ENCODE measurements around the gene KRTAP10-11.
"Not testable (repeated sequence)": the region's sequence is repeated elsewhere in the genome, so short reads cannot be mapped to it uniquely, and the experiment has no call there.

The KRTAP10-11 gene

GRCh38 chr21:44666401-44667320 lies 20.4 kb downstream of the KRTAP10-11 start, which contains the start of gene KRTAP12-2:
Gene KRTAP12-2 (minus strand): TSS chr21:44666927. CDS start chr21:44666886, 41 bp downstream.
- DNase-seq (ENCODE audit: low read depth): no peak

- no peak for DNase-seq (ENCODE audit: low read depth)
Observed at GRCh38 chr21:44667612-44668011, 21.4 kb downstream of the KRTAP10-11 start.

- DNase-seq (ENCODE audit: low read depth): no peak
Observed at GRCh38 chr21:44670642-44671432, 24.6 kb downstream of the KRTAP10-11 start.

- DNase-seq (ENCODE audit: low read depth): no peak
Observed at GRCh38 chr21:44671911-44672310, 25.7 kb downstream of the KRTAP10-11 start.

GRCh38 chr21:44677881-44678280 lies 31.7 kb downstream of the KRTAP10-11 start:
- DNase-seq (ENCODE audit: low read depth): no peak

GRCh38 chr21:44681152-44681551 lies 34.9 kb downstream of the KRTAP10-11 start:
- DNase-seq (ENCODE audit: low read depth): no peak

GRCh38 chr21:44681861-44682579 lies 35.8 kb downstream of the KRTAP10-11 start, which contains the start of gene KRTAP12-1:
Gene KRTAP12-1 (minus strand): TSS chr21:44682163. CDS start chr21:44682123, 40 bp downstream.
- no peak for DNase-seq (ENCODE audit: low read depth)

- DNase-seq (ENCODE audit: low read depth): no peak
Observed at GRCh38 chr21:44682580-44683151, 36.5 kb downstream of the KRTAP10-11 start.

GRCh38 chr21:44684077-44684476 lies 37.9 kb downstream of the KRTAP10-11 start:
- DNase-seq (ENCODE audit: low read depth): no peak

- no peak for DNase-seq (ENCODE audit: low read depth)
Observed at GRCh38 chr21:44684483-44684882, 38.3 kb downstream of the KRTAP10-11 start.

- DNase-seq (ENCODE audit: low read depth): not testable (repeated sequence)
Observed at GRCh38 chr21:44685050-44685449, 38.8 kb downstream of the KRTAP10-11 start.

- no peak for DNase-seq (ENCODE audit: low read depth)
Observed at GRCh38 chr21:44686000-44686781, 40.0 kb downstream of the KRTAP10-11 start.

- no peak for DNase-seq (ENCODE audit: low read depth)
Observed at GRCh38 chr21:44686843-44687561, 40.8 kb downstream of the KRTAP10-11 start.

GRCh38 chr21:44687671-44688070 lies 41.5 kb downstream of the KRTAP10-11 start:
- no peak for DNase-seq (ENCODE audit: low read depth)

GRCh38 chr21:44689740-44690139 lies 43.5 kb downstream of the KRTAP10-11 start:
- DNase-seq (ENCODE audit: low read depth): not testable (repeated sequence)

- DNase-seq (ENCODE audit: low read depth): no peak
Observed at GRCh38 chr21:44691686-44692085, 45.5 kb downstream of the KRTAP10-11 start.

GRCh38 chr21:44692798-44693512 lies 46.7 kb downstream of the KRTAP10-11 start:
- DNase-seq (ENCODE audit: low read depth): no peak

- DNase-seq (ENCODE audit: low read depth): no peak
Observed at GRCh38 chr21:44694776-44695175, 48.6 kb downstream of the KRTAP10-11 start.

- no peak for DNase-seq (ENCODE audit: low read depth)
Observed at GRCh38 chr21:44695184-44695583, 49.0 kb downstream of the KRTAP10-11 start.

Data from non-pigmented ciliary epithelial cell (primary cell).